Stimulated activated CD4-positive, alpha-beta T cell treated with anti-CD3 and anti-CD28 coated beads, Interleukin-12 subunit alpha, Interleukin-12 subunit beta, amount 100 ng/mL, for 4 hours (primary cell): ENCODE data around the gene DDX10.
"Not testable (repeated sequence)": the region's sequence is repeated elsewhere in the genome, so short reads cannot be mapped to it uniquely, and the experiment has no call there.

ENCODE experiments used
- DNase-seq: peaks from one replicate; pipeline ENCODE4 v3.0.0-alpha.2; 2020

The DDX10 gene

DNA sequence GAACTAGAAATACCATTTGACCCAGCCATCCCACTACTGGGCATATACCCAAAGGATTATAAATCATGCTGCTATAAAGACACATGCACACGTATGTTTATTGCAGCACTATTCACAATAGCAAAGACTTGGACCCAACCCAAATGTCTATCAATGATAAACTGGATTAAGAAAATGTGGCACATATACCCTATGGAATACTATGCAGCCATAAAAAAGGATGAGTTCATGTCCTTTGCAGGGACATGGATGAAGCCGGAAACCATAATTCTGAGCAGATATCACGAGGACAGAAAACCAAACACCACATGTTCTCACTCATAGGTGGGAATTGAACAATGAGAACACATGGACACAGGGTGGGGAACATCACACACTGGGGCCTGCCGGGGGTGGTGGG, 114.3 kb downstream of the DDX10 start:
- not testable (repeated sequence) for DNase-seq

DNA sequence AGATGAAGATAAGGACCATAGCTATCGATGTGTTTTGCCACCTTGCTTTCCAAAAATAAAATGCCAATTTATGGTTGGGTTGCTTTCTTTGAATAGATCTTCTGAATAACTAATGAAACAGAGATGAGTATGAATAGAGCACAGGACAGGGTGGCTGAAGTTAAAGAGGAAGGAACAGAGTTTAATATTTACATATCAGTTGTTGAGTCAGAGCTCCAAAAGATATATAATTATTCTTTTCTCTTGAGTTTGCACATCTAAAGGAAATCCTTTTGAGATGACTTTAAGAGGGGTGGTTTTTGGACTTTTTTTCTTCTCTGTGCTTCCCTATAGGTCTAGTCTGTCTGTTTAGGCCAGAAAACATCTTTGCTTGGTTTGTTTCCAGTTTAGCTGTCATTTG, 115.2 kb downstream of the DDX10 start:
- no peak for DNase-seq

DNA sequence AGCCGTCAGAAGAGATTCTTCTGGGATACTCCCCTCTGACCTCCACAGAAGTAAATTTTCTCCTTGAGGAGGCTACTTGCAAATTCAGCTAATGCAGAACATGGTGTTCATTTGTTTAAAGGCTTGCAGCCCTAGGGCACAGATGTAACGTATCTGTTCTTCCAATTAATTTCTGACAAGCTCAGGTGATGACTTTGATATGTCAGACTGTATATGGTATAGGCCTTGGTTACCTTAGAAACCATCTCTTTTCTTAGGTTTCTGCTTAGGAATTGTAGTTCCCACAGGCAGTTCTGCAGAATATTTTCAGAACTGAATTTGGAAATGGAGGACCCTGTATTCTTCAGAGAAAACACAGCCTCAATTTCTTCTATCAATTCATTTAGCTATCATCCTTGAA, 117.1 kb downstream of the DDX10 start:
- DNase-seq = no peak

DNA sequence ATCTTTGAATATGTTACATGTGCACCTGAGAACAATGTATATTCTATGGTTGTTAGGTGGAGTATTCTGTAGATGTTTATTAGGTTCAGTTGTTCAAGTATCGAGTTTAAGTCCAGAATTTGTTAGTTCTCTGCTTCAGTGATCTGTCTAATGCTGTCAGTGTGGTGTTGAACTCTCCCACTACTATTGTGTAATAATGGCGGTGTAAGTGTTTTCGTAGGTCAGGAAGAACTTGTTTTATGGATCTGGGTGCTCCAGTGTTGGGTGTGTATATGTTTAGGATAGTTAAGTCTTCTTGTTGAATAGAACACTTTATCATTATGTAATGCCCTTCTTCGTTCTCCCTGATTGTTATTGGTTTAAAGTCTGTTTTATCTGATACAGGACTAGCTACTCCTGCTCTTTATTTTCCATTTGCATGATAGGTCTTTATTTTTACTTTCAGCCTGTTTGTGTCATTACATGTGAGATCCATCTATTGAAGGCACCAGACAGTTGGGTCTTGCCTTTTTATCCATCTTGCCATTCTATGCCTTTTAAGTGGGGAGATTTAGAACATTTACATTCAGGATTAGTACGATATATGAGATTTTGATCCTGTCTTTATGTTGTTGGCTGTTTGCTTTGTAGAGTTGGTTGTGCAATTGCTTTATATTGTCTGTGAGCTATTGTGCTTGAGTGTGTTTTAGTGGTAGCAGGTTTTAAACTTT, 121.6 kb downstream of the DDX10 start:
- DNase-seq = no peak

DNA sequence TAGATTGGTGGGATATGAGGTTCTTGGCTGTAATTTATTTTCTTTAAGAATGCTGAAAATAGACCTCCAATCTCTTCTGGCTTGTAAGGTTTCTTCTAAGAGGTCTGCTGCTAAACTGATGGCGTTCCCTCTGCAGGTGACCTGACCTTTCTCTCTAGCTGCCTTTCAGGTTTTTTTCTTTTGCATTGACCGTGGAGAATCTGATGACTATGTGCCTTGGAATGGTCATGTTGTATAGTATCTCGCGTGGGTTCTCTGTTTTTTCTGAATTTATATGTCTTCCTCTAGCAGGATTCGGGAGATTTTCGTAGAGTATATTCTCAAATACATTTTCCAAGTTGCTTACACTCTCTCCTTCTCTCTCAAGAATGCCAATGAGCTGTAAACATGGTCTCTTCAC, 122.2 kb downstream of the DDX10 start:
- DNase-seq = no peak

DNA sequence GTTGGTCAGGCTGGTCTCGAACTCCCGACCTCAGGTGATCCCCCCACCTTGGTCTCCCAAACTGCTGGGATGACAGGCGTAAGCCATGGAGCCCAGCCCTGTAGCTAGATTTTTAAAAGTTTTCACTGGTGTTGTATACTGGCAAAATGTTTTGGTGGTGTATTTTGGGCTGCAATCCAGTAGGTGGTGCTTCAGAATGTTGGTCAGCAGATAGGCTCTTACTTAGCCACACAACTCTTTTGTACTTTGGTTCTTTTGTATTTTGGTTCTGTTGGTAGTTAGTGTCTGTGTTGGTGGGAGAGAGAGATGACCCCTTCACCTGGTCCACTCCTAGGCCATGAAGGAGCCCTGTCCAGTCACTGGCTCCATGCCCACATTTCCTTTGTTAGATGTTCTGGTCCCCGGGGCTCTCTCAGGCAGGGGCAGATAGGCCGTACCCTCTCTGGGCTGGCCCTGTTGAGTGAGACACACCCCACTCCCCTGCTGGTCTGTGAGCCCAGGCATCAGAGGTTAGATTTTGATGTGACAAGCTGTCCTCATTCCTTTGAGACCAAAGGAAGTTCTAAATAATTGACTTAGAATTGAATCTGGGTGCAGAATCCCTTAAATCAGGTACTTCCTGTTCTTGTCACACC, 123.8 kb downstream of the DDX10 start:
- DNase-seq = no peak

DNA sequence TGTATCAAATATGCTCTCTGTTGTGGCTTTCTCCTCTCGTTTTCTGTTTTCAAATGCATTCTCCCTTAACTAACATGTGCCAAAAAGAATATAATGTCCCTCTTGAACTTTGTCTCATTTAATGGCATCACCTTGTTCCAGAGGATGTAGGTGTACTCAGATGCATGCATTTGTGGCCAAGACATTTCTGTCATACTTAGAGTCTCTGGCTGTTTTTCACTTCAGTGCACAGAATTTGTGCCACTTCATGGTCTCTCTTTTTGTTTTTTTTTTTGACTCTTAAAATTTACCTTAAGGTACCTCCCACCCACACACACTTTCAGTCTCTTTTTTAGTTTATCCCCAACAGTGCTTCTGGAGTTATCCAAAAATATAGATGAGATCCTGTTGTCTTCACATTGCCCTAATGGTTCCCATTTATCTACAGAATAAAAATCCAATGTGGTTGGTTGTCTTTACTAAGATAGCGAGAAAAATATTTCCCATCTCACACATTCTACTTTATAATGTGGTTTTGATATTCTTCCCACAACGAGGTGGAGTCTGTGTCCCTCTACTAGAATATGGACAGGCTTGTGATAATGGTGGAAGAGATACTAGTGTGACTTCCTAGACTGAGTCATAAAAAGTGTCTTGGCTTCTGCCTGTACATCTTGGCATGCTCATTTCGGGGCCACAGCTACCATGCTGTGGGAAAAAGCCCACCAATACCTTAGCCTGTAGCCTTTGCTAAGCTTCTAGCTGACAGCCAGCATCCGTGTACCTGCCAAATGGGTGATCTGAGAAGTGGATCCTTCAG, 125.8 kb downstream of the DDX10 start:
- DNase-seq = no peak

DNA sequence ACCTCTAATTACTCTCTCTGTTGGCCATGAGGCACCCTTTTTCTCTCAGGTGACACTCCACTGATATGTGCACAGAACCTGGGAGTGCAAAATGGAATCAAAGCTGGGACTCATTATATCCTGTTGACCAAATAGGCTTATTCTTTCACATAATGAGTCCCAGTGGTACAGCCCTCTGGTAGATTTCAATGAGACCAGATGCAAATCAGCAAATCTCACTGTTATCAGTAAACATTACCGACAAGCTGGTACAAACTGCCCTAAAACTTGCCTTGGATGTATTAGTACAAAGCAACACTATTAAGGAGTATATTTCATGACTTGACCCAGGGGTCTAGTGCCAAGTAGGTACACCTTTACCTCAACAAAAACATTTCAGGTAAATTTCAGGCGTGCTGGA, 128.3 kb downstream of the DDX10 start:
- DNase-seq = no peak

DNA sequence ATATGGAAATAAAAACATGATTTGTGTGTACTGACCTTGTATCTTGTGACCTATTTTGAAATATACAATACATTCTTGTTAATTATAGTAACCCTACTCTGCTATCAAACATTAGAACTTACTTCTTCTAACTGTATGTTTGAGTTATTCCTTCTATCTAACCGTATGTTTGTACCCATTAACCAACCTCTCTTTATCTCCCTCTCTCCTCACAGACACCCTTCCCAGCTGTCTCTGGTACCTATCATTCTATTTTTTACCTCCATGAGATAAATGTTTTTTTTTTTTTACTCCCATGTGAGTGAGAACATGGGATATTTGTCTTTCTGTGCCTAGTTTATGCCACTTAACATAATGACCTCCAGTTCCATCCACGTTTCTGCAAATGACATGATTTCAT, 128.7 kb downstream of the DDX10 start:
- no peak for DNase-seq

DNA sequence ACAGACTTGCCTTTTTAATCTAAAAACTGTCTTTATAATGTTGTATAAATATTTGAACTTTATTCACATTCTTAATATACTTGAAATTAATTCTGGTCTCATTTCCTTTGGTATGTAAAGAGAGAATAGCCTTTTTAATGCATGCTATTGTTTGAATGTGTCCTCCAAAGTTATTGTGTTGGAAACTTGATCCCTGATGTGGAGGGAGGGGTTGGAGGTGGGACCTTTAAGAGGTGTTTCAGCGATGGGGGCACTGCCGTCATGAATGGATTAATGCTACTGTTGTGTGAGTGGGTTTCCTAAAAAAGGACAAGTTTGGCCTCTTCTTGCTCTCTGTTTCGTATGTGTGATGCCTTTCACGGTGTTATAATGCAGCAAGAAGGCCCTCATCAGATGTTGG, 131.7 kb downstream of the DDX10 start:
- DNase-seq = no peak

DNA sequence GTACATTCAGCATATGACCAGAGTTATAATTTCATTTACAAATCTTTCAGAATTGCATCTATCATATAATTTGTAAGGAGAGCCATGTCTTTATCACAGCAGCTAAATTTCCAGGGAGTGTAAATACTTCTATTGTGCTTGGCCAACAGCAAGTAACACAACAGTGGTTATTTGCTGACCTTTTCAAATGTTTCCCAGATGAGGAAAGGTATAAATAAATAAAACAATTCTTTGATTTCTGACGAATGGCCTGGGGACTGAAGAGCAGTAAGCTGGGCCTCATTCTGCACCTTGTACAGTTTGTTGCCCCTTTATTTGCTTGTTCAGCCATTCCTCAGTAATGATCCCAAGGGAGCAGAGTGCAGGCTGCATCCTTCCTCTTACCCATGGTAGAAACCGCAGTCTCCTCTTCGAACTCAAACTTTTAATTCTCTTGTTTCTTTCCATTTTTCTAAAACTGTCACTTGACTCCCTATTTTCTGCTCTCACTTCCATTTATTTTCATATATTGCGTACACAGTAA, 132.8 kb downstream of the DDX10 start:
- DNase-seq = no peak

DNA sequence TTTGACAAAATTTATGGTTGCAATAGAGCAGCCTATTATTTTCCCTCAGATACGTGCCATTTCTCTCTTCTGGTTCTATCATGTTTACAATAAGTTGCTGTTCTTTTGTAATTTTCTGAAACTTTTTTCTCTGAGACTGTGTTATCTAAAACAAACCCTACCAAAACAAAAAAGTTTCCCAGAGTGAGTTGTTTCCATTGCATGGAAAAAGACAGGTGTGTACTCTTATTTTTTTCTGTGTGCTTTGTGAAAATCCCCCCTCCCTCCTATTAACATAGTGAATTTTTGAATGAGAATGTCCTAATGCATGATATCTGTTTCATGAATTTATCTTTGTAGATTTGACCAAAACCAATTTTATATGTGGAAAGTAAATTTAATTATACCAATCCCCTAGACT, 137.6 kb downstream of the DDX10 start:
- DNase-seq = no peak

DNA sequence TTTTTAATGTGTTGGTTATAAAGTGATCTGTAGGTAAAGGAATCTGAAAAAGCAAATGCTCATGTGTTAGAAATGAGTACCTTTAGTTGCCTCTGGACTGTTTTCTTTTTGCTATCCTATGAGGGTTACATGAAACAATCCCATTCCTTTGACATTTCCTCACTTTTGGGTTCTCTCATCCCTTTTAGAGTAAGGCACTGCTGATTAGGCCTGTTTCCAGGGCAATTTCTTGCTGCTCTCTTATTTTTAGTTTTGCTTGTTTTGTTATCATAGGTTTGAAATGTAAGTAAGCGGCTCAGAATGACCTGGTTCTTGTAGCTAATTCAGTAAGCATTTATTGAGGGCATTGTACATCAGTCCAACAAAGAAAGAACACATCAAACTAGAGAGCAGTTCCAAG, 138.9 kb downstream of the DDX10 start:
- DNase-seq = no peak

DNA sequence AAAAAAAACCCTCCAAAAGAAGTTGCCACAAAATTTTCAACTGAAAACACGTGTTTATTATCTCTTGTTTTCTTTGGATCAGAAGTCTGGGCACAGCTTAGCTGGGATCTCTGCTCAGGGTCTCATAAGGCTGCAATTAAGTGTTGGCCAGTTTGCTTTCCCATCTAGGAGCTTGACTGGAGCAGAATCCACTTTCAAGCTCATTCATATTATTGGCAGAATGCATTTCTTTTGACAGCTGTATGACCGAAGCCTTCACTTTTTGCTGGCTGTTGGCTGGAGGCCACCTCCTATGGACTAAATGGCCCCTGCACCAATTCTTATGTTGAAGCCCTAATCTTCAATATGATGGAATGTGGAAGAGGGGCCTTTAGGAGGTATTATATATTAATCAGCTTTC, 139.6 kb downstream of the DDX10 start:
- DNase-seq = no peak

DNA sequence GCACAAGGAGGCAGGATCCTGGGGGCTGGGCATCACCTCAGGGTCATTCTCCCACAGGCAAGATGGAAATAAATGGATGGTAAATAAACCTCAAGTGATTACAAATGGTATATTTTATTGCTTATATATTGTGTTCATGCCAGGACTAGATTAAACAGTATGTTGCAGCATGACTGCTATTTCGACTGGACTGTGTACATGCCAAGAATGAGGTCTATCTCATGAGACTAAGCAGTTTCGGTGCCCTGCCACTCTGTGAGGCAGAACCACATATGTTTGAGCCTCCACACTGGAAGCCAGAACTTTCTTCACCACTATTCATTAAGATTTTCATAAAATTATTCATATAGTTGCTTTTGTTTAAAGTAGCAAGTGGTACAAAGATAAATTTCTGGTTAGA, 140.2 kb downstream of the DDX10 start:
- DNase-seq = no peak

DNA sequence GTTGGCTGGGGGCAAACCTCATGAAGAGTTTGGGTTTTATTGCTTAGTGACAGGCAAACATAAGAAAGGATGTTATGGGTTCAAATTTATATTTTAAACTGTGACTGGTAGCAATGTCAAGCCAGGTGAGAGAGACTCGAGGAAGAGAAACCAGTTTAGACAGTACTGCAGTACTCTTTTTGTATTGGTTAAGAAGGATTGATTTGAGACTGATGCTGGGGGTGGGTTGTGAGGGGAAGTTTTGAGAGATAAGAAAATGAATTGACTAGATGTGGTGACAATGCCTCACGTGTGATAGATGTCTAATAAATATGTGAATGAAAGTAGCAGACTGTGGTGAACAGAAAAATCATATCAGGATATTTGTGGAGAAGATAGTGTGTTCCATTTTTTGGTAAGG, 142.4 kb downstream of the DDX10 start:
- DNase-seq = no peak

DNA sequence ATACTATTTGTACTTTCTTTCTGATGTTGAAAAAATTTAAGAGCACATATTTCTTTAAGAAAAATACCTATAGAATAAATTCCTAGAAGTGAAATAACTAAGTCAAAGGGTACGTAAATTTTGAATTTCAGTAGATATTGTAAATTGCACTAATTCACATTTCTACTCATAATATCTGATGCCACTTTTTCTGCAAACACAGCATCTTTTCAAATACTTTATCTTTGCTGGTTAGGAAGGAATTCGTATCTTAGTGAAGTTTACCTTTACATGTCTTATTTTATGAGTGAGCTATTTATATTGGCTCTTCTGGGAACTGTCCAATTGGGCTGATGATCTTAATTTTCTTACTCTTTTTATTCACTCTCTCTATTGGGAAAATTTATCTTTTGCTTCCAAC, 148.2 kb downstream of the DDX10 start:
- DNase-seq = no peak

DNA sequence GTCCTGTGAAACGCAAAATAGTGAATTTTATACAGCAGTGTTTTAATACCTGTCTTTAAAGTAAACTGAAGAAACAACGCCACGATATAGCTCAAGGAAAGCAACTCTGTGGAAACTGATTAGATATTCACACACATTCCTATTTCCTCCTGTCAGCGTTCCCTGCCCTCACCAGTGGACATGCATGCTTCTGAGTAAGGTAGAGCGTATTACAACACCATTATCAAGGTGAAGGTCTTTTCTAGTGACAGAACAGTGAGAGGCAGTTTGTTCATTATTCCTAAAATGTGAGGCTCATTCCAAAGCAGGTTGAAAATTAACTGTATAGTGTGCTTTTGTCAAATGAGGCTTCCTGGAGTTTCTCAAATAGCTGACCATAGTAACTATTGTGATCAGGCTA, 153.1 kb downstream of the DDX10 start:
- no peak for DNase-seq

DNA sequence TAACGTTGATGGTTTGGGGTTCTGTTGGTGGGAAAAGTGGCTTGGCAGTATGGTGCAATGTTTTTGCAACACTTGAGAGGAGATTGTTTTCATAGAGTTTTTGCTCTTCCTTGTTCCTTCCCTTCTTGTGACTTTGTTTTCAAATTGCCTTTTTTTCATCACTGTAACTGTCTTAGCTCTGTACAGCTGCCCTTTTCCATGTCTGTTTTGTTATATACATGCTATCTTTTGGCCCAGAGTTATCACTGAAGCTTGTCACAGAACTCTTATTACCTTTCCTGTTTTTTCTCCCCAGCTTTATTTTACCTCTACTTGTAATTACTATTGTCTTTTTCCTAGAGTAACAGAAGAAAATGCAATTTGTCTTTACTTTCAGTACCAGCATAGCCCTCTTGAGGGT, 154.1 kb downstream of the DDX10 start:
- no peak for DNase-seq

DNA sequence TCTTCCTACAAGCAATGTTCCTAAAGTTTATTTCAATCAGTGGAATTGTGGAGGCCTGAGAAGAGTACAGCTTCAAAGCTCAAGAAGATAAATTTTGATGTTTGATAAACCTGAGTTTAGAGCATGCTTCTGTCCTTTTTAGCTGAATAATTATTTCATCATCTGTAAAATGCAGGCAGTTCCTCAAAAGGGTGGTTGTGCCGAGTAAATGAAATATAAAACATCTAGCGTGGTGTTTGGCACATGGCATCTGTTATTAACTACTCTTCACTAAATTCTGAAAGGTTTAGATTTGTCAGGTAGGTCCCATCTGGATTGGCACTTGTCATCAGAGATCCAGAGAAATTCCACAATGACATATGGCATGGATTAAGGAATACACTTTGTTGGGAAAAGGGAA, 155.1 kb downstream of the DDX10 start:
- DNase-seq = no peak

DNA sequence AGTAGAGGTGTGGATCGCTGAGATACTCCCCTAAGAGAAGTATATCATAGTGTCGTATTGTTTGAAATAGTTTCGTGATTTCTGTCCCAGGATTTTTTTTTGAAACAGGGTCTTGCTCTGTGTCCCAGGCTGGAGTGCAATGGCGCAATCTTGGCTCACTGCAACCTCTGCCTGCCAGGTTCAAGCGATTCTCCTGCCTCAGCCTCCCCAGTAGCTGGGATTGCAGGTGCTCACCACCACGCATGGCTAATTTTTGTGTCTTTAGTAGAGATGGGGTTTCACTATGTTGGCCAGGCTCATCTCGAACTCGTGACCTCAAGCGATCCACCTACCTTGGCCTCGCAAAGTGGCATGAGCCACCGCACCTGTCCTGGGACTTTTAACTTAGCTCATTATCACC, 159.1 kb downstream of the DDX10 start:
- DNase-seq = not testable (repeated sequence)

DNA sequence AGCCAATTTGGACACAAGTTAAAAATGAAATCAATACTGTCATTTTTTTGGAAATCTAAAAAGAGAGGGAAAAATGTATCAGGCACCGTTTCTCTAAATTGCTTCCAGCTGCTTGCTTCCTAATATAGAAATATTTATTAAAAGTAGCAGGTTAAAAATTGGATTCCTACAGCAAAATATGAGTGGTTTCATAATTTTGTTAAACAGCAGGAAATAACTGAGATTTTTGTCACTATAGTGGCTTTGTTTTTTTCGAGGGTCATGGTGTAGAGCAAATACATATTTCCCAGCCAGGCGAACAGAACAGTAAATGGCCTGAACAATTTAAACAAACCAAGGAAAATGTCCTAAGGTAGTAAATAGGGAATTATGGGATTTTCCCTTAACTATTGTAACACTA, 159.7 kb downstream of the DDX10 start:
- no peak for DNase-seq

DNA sequence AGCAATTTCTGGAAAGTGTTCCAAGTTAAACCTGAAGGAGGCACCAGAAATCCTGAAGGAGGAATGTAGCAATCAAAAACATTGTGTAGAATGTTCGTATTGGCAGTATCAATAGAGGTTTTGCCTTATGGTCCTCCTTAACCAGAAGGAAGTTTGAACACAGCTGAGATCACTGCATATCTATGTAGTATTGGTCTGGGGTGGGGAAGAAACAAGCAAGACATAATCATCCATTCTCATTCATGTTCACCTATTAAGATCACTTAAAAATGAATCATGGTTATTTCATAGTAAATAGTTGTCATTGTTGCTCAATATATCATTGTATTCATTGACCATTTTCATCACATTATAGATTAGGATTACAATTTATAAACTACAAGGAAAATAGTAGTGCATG, 160.5 kb downstream of the DDX10 start:
- DNase-seq = no peak

DNA sequence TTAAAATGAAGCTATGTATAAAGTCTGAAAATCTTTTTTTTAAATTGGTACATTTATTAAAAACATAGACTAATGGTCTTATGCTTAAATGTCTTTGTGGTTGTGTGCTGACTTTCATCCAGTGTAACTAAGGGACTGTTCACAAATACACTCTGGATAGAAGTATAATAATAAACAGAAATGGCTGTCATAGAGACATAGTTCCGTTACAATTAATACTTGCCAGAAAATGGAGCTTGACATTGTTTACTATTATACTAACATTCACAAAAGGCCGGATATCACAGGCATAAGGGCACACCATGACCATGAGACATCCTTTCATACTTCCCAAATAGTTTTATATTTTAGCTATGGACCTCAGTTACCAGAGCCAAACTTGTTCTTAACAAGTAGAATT, 161.3 kb downstream of the DDX10 start:
- DNase-seq = no peak
